Thyroid gland (tissue), 4 donors: Measurements from ENCODE around the gene PLXNB2. TPM values are rescaled to one million over a fixed set of nuclear protein-coding genes. Genes with fewer than 3 reads are reported as not detected.

ENCODE experiments used
- DNase-seq, 2 donors: peaks; one replicate each; pipeline ENCODE4 v3.0.0-alpha.2; 2019
- H3K27ac ChIP-seq, 3 donors: fragments of 200-600 bp; sonication (generic); 1 replicate in 2 of 3; 2 replicates in 1 of 3; pipeline ENCODE4 v1.5.1; 2016 to 2019; ENCODE audit warnings: mild to moderate bottlenecking in 1 of 3, moderate library complexity in 1 of 3
- H3K27me3 ChIP-seq: fragments of 200-600 bp; sonication (generic); one replicate; pipeline ENCODE4 v1.5.1; 2019
- H3K36me3 ChIP-seq, 2 donors: fragments of 200-600 bp; sonication (generic); one replicate each; pipeline ENCODE4 v1.5.1; 2016 to 2019
- H3K4me1 ChIP-seq, 2 donors: fragments of 200-600 bp; sonication (generic); one replicate each; pipeline ENCODE4 v1.5.1; 2017 to 2019
- H3K4me3 ChIP-seq, 3 donors: fragments of 200-600 bp; sonication (generic); replicated peaks in 1 of 3; 1 replicate in 2 of 3; 2 replicates in 1 of 3; pipeline ENCODE4 v1.5.1; 2016; ENCODE audit warnings: mild to moderate bottlenecking in 1 of 3
- H3K9me3 ChIP-seq: fragments of 200-600 bp; sonication (generic); one replicate; pipeline ENCODE4 v1.5.1; 2017
- CTCF ChIP-seq, 6 experiments: fragments of 200-600 bp in 3 of 6; fragments of 450-650 bp in 3 of 6; sonication (generic) in 3 of 6; IDR thresholded peaks; one replicate each; pipeline ENCODE4 v1.5.1; 2016 to 2019; ENCODE audit warnings: antibody characterized with exemption in 6 of 6, mild to moderate bottlenecking in 2 of 6, inconsistent platforms in 1 of 6, moderate library complexity in 1 of 6
- POLR2A ChIP-seq, 2 donors: fragments of 450-650 bp; IDR thresholded peaks; one replicate each; pipeline ENCODE4 v1.6.1; 2017; ENCODE audit warnings: antibody characterized with exemption in 2 of 2, mild to moderate bottlenecking in 2 of 2, moderate library complexity in 1 of 2
- WGBS, 2 donors: methylation state at CpG; one replicate each; pipeline ENCODE4 v1.1.5; 2017; 5-methylcytosine and 5-hydroxymethylcytosine counted together
- intact Hi-C: fragments of 100-400 bp; cut with DNase I; formaldehyde crosslinking; loops from one replicate; pipeline ENCODE4 v1.15.1; 2023
- total RNA-seq, 4 donors: library from RNA; depleted of rRNA; stranded (reverse); fragments of >200 nt; gene quantifications; one replicate each; pipeline ENCODE4 v1.2.3, GENCODE V29; 2016

Gene PLXNB2
- total RNA-seq, 4 donors from 2014 or later = 143 to 266 (median 215) TPM

- intact Hi-C loops = loop anchor here (10.0 kb wide), 1 partner anchor 260 kb away; the partner anchor contains the start of genes LMF2 and NCAPH2
- Histone ChIP-seq H3K36me3 (peaks cover 4% of the 10 kb centered on the region in 2 donors), H3K27ac (peak within 1 kb of the TSS; percentile 46 to 83 (median 68)), H3K4me3 (peak within 1 kb of the TSS; percentile 77 to 100 (median 86)), H3K27me3 (no peaks in the 10 kb centered on the region), H3K4me1 (peaks cover 34 to 42% of the 10 kb centered on the region in 2 donors), H3K9me3 (no peaks in the 10 kb centered on the region)
- TF ChIP-seq CTCF (IDR thresholded peaks at IDR 0.05) (peak in 4 of 6 experiments; percentile 7 to 27 (median 22)), POLR2A (IDR thresholded peaks at IDR 0.05) (peak in 1 of 2 donors; percentile 80)
- peak; percentile 95 to 96 for DNase-seq
- WGBS, 2 donors = 0% methylated on average over 19 to 58 of the region's 76 CpGs
Measured at GRCh38 chr22:50244420-50245213, 62.8 kb downstream of the PLXNB2 start, which contains the start of gene TUBGCP6. TSS of gene TUBGCP6 (minus strand) at chr22:50245023. CDS start at chr22:50244459, 564 bp downstream.

- DNase-seq = no peak
- Histone ChIP-seq H3K36me3 (peaks cover 4 to 10% of the 10 kb centered on the region in 2 donors), H3K4me3 (peak overlapping the region; percentile 77 to 100 (median 86)), H3K27me3 (no peaks in the 10 kb centered on the region), H3K4me1 (peaks cover 34 to 39% of the 10 kb centered on the region in 2 donors), H3K27ac (peak overlapping the region; percentile 46 to 83 (median 68)), H3K9me3 (no peaks in the 10 kb centered on the region)
- TF ChIP-seq CTCF (IDR thresholded peaks at IDR 0.05) (no peak), POLR2A (IDR thresholded peaks at IDR 0.05) (no peak)
- 20 to 23% methylated on average over 14 to 25 of the region's 27 CpGs for WGBS, 2 donors
- intact Hi-C loops = loop anchor here (10.0 kb wide), 1 partner anchor 261 kb away; the partner anchor contains the start of genes LMF2 and NCAPH2
Measured at GRCh38 chr22:50243685-50244419, 63.6 kb downstream of the PLXNB2 start.

- no peaks in the 10 kb centered on the region for H3K27me3 ChIP-seq
- peak overlapping the region in 1 of 3 donors; percentile 77 for H3K4me3 ChIP-seq
- no peak overlapping the region for H3K27ac ChIP-seq
- H3K4me1 ChIP-seq = peaks cover 34 to 39% of the 10 kb centered on the region in 2 donors
- intact Hi-C loops = loop anchor here (10.0 kb wide), 1 partner anchor 262 kb away; the partner anchor contains the start of genes LMF2 and NCAPH2
- 71 to 72% methylated on average over 14 of the region's 14 CpGs for WGBS, 2 donors
- DNase-seq = no peak
- peaks cover 4 to 10% of the 10 kb centered on the region in 2 donors for H3K36me3 ChIP-seq
- no peaks in the 10 kb centered on the region for H3K9me3 ChIP-seq
- TF ChIP-seq POLR2A (IDR thresholded peaks at IDR 0.05) (no peak), CTCF (IDR thresholded peaks at IDR 0.05) (no peak)
Measured at GRCh38 chr22:50242406-50242949, 65.0 kb downstream of the PLXNB2 start.

- Histone ChIP-seq H3K36me3 (peaks cover 2 to 10% of the 10 kb centered on the region in 2 donors), H3K9me3 (no peaks in the 10 kb centered on the region), H3K4me1 (peaks cover 23 to 30% of the 10 kb centered on the region in 2 donors), H3K27ac (no peak overlapping the region), H3K4me3 (no peak overlapping the region), H3K27me3 (no peaks in the 10 kb centered on the region)
- 88 to 89% methylated on average over 4 to 8 of the region's 9 CpGs for WGBS, 2 donors
- TF ChIP-seq CTCF (IDR thresholded peaks at IDR 0.05) (no peak), POLR2A (IDR thresholded peaks at IDR 0.05) (no peak)
- no peak for DNase-seq
- intact Hi-C loops = no loop called here
Measured at GRCh38 chr22:50238755-50239154, 68.7 kb downstream of the PLXNB2 start.
